ENCODE measurements around the gene NANOS3.

The NANOS3 gene

DNA sequence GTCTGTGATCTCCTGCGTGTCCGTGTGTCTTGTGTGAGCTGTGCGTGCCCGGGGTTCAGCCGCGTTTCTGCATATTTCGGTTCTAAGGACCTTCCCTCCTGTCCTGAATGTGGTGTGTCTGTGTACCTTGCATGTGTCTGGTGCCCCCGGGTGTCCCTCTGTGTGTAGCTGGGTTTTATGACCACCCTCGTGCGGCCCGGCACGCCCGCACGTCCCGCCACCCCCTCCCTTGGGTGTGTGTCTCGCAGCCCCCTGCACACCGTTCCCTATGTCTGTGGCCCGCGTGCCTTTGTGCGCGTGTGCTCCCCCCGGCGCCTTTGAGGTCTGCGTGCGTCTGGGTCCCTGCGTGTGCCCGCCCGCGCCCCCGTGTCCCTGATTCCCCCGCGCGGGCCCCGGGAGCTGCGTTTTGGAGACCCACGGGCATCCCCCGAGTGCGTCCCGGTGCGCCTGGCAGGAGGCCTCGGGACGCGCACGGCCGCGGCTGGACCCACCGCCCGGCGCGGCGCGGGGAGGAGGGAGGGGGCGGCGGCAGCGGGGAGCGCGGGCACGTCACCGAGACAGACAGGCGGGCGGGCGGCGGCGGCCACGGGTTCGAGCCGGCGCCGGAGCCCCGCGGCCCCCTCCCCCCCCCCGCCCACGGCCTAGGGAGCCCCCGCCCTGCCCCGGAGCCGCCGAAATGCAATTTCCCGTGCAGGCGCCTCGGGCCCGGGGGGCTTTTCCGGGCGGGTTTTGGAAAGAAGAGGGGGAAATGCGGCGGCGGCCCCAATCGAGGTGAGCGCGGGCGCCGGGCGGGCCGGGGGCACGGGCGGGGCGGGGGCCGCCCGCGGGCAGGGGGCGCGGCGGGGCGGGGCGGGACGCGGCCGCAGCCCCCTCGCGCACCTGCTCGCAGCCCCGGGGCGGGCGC is 12.0 kb upstream of the NANOS3 start:
- H3K36me3 Mint-ChIP-seq (ENCODE audit: insufficient read depth), result peaks cover 21% of the 10 kb centered on the region
- no peak for ATAC-seq (replicated peaks)
- H3K4me1 Mint-ChIP-seq (ENCODE audit: low read depth in 2 of 2), result peaks cover 33 to 40% of the 10 kb centered on the region in 2 donors
- no peaks in the 10 kb centered on the region for H3K9me3 Mint-ChIP-seq
- peaks cover 30 to 52% of the 10 kb centered on the region in 2 donors for H3K27me3 Mint-ChIP-seq
- no peak for DNase-seq
- H3K4me3 Mint-ChIP-seq, result peak overlapping the region; percentile 57 to 93
- peak overlapping the region in 1 of 2 donors; percentile 100 for H3K27ac Mint-ChIP-seq

GRCh38 chr19:13865571-13866462 is 11.1 kb upstream of the NANOS3 start:
- Mint-ChIP-seq H3K27me3 (peaks cover 30 to 52% of the 10 kb centered on the region in 2 donors), H3K4me1 (ENCODE audit: low read depth in 2 of 2) (peaks cover 31 to 38% of the 10 kb centered on the region in 2 donors), H3K36me3 (ENCODE audit: insufficient read depth) (peaks cover 19% of the 10 kb centered on the region), H3K9me3 (no peaks in the 10 kb centered on the region), H3K27ac (no peak overlapping the region), H3K4me3 (peak overlapping the region; percentile 66 to 93)
- DNase-seq (no peak), ATAC-seq (replicated peaks) (no peak)

GRCh38 chr19:13866463-13867046 is 10.4 kb upstream of the NANOS3 start:
- Mint-ChIP-seq H3K27ac (no peak overlapping the region), H3K4me3 (peak overlapping the region; percentile 66 to 68), H3K27me3 (peaks cover 30 to 52% of the 10 kb centered on the region in 2 donors), H3K36me3 (ENCODE audit: insufficient read depth) (peaks cover 16% of the 10 kb centered on the region), H3K9me3 (no peaks in the 10 kb centered on the region), H3K4me1 (ENCODE audit: low read depth in 2 of 2) (peaks cover 25 to 31% of the 10 kb centered on the region in 2 donors)
- ATAC-seq (replicated peaks) (no peak), DNase-seq (no peak)

- H3K27ac Mint-ChIP-seq, result no peak overlapping the region
- peaks cover 27 to 61% of the 10 kb centered on the region in 2 donors for H3K27me3 Mint-ChIP-seq
- no peaks in the 10 kb centered on the region for H3K9me3 Mint-ChIP-seq
- ATAC-seq (replicated peaks), result no peak
- H3K4me1 Mint-ChIP-seq (ENCODE audit: low read depth in 2 of 2), result peaks cover 18 to 19% of the 10 kb centered on the region in 2 donors
- DNase-seq, result no peak
- H3K36me3 Mint-ChIP-seq (ENCODE audit: insufficient read depth), result peaks cover 6% of the 10 kb centered on the region
- H3K4me3 Mint-ChIP-seq, result no peak overlapping the region
These were observed 8.3 kb upstream of the NANOS3 start for GRCh38 chr19:13868663-13869062.

DNA sequence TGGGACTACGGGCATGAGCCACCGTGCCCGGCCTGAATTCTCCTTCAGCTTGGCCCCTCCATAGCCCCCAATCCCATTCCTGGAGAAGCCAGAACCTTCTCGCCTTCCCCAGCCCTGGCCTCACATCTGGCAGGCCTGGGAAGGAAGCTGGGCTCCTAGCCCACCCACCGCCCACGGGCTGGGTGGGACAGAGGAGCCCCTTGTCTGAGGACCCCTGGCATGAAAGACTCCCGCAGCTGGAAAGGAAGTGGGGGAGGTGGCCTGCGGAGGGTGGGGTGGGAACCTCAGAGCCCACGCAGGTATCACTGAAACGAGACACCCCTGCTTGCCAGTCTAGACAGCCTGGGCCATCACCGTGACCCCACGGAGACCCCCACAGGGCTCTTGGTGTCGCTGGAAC is 7.7 kb upstream of the NANOS3 start:
- Mint-ChIP-seq H3K27ac (no peak overlapping the region), H3K36me3 (ENCODE audit: insufficient read depth) (peaks cover 3% of the 10 kb centered on the region), H3K9me3 (no peaks in the 10 kb centered on the region), H3K4me3 (no peak overlapping the region), H3K27me3 (peaks cover 24 to 58% of the 10 kb centered on the region in 2 donors), H3K4me1 (ENCODE audit: low read depth in 2 of 2) (peaks cover 12 to 14% of the 10 kb centered on the region in 2 donors)
- DNase-seq, result no peak
- ATAC-seq (replicated peaks), result no peak

DNA sequence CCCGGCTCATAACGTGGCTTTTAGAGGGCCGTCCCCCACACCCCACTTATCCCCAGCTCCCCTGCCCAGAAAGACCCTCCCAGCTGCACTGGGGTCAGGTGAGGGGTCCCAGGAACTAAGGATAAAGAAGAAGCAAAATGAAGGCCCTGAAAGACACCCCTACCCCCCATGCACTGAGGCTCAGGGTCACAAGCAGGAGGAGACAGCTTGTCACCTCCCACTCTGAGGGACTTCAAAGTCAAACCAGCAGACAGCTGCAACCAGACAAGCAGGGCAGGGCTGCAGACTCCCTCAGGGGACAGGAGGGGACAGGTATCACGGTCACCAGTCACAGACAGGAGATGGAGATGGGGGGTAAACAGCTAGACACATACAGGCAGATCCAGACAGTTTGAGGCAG is 6.1 kb upstream of the NANOS3 start:
- no peak for ATAC-seq (replicated peaks)
- peaks cover 8 to 9% of the 10 kb centered on the region in 2 donors for H3K4me1 Mint-ChIP-seq (ENCODE audit: low read depth in 2 of 2)
- H3K9me3 Mint-ChIP-seq, result no peaks in the 10 kb centered on the region
- no peak overlapping the region for H3K27ac Mint-ChIP-seq
- no peak overlapping the region for H3K4me3 Mint-ChIP-seq
- H3K36me3 Mint-ChIP-seq (ENCODE audit: insufficient read depth), result peaks cover 6% of the 10 kb centered on the region
- H3K27me3 Mint-ChIP-seq, result peaks cover 21 to 61% of the 10 kb centered on the region in 2 donors
- no peak for DNase-seq

DNA sequence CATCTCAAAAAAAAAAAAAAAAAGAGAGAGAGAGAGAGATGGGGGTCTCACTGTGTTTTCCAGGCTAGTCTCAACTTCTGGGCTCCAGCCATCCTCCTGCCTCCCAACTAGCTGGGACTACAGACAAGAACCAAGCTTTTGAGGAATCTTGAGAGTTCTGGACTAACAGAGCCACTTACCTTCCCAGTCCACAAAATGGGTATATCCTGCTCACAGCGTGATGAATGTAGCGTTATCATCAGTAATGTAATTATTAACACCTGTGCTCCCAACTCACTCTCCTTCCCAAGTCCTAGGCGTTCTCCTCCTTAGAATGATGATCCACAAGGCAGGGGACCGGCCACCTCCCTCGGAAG is 4.6 kb upstream of the NANOS3 start:
- Mint-ChIP-seq H3K27ac (no peak overlapping the region), H3K4me3 (peak overlapping the region; percentile 42 to 44), H3K27me3 (peaks cover 12 to 55% of the 10 kb centered on the region in 2 donors), H3K4me1 (ENCODE audit: low read depth in 2 of 2) (peaks cover 0 to 3% of the 10 kb centered on the region in 2 donors), H3K9me3 (no peaks in the 10 kb centered on the region), H3K36me3 (ENCODE audit: insufficient read depth) (peaks cover 6% of the 10 kb centered on the region)
- no peak for DNase-seq
- no peak for ATAC-seq (replicated peaks)

GRCh38 chr19:13872695-13873389 is 4.1 kb upstream of the NANOS3 start:
- Mint-ChIP-seq H3K4me1 (ENCODE audit: low read depth in 2 of 2) (peaks cover 0 to 3% of the 10 kb centered on the region in 2 donors), H3K9me3 (no peaks in the 10 kb centered on the region), H3K4me3 (peak overlapping the region; percentile 42 to 44), H3K36me3 (ENCODE audit: insufficient read depth) (peaks cover 6% of the 10 kb centered on the region), H3K27me3 (peaks cover 12 to 50% of the 10 kb centered on the region in 2 donors), H3K27ac (no peak overlapping the region)
- ATAC-seq (replicated peaks) (peak; percentile 87), DNase-seq (no peak)

- Mint-ChIP-seq H3K27me3 (peaks cover 7 to 39% of the 10 kb centered on the region in 2 donors), H3K36me3 (ENCODE audit: insufficient read depth) (peaks cover 6% of the 10 kb centered on the region), H3K4me1 (ENCODE audit: low read depth in 2 of 2) (peaks cover 0 to 3% of the 10 kb centered on the region in 2 donors), H3K9me3 (no peaks in the 10 kb centered on the region), H3K4me3 (no peak overlapping the region), H3K27ac (no peak overlapping the region)
- no peak for DNase-seq
- ATAC-seq (replicated peaks), result no peak
These were observed 3.0 kb upstream of the NANOS3 start for GRCh38 chr19:13873834-13874515.

GRCh38 chr19:13875824-13876223 is 1.1 kb upstream of the NANOS3 start:
- H3K4me3 Mint-ChIP-seq, result no peak overlapping the region
- DNase-seq, result no peak
- ATAC-seq (replicated peaks), result no peak
- H3K27ac Mint-ChIP-seq, result no peak overlapping the region
- peaks cover 6% of the 10 kb centered on the region for H3K36me3 Mint-ChIP-seq (ENCODE audit: insufficient read depth)
- peaks cover 6 to 32% of the 10 kb centered on the region in 2 donors for H3K27me3 Mint-ChIP-seq
- H3K9me3 Mint-ChIP-seq, result no peaks in the 10 kb centered on the region
- H3K4me1 Mint-ChIP-seq (ENCODE audit: low read depth in 2 of 2), result peaks cover 5 to 13% of the 10 kb centered on the region in 2 donors

GRCh38 chr19:13877303-13877702 is 369 bp downstream of the NANOS3 start:
- no peak overlapping the region for H3K27ac Mint-ChIP-seq
- no peaks in the 10 kb centered on the region for H3K9me3 Mint-ChIP-seq
- DNase-seq (no peak), ATAC-seq (replicated peaks) (no peak)
- H3K4me3 Mint-ChIP-seq, result no peak overlapping the region
- peaks cover 7% of the 10 kb centered on the region for H3K36me3 Mint-ChIP-seq (ENCODE audit: insufficient read depth)
- H3K4me1 Mint-ChIP-seq (ENCODE audit: low read depth in 2 of 2), result peaks cover 20 to 27% of the 10 kb centered on the region in 2 donors
- peaks cover 6 to 29% of the 10 kb centered on the region in 2 donors for H3K27me3 Mint-ChIP-seq

All from effector memory CD8-positive, alpha-beta T cell (primary cell).